GM12878 (cell line): Measurements from ENCODE around the gene UMAD1. TPM values are rescaled to one million over a fixed set of nuclear protein-coding genes. Genes with fewer than 3 reads are reported as not detected.

Experiments used
- ATAC-seq: fragments of 200-7000 bp; cut with Tn5 transposase; 3 replicates; pipeline ENCODE4 v1.9.1; 2020; ENCODE audit warnings: mild to moderate bottlenecking, moderate library complexity
- BruUV-seq: library from RNA; stranded (reverse); fragments of 400-500 nt; replicated peaks from 2 replicates; lab custom pipeline; 2021; lab: Mats Ljungman, UMichigan
- CTCF ChIA-PET: fragments of 300-600 bp; sonication (Branson Sonifier 250); formaldehyde crosslinking; extraction: SDS; loops from one replicate; lab custom pipeline; 2021; ENCODE audit warnings: inconsistent platforms; lab: Yijun Ruan, JAX
- POLR2A ChIA-PET: fragments of 350-600 bp; formaldehyde crosslinking; extraction: SDS; loops from one replicate; lab custom pipeline; 2021; ENCODE audit warnings: inconsistent platforms; lab: Charles Lee
- RAD21 ChIA-PET: fragments of 300-600 bp; sonication (Branson Sonifier 250); formaldehyde crosslinking; loops from one replicate; lab custom pipeline; 2023; ENCODE audit warnings: antibody characterized with exemption; ENCODE audit not compliant: unreplicated experiment; lab: Charles Lee
- SMC1A ChIA-PET: fragments of 300-600 bp; sonication (Branson Sonifier 250); formaldehyde crosslinking; loops from one replicate; lab custom pipeline; 2023; ENCODE audit not compliant: unreplicated experiment, uncharacterized antibody; lab: Charles Lee
- DNase-seq: peaks from one replicate; pipeline ENCODE4 v3.0.0-alpha.2; 2011; ENCODE audit warnings: low read depth, low spot score
- FAIRE-seq: peaks from 3 replicates; lab custom pipeline; 2011; peaks lifted over from hg19 to GRCh38; lab: Jason Lieb, UNC
- H2AFZ ChIP-seq: 2 replicates; pipeline ENCODE4 v1.6.0; 2011; ENCODE audit warnings: low read depth, low read length, control low read depth; ENCODE audit not compliant: control insufficient read depth
- H3K27ac ChIP-seq: 2 replicates; pipeline ENCODE4 v1.5.1; 2011; ENCODE audit warnings: control low read depth; ENCODE audit not compliant: control insufficient read depth, insufficient read depth
- H3K27me3 ChIP-seq, 2 experiments: replicated peaks in 1 of 2; 2 replicates each; pipeline versions ENCODE4 v1.6.0 to v1.6.1; 2011; ENCODE audit warnings: low read length in 1 of 2; ENCODE audit not compliant: control insufficient read depth in 2 of 2, insufficient read depth in 2 of 2
- H3K36me3 ChIP-seq, 2 experiments: 2 replicates each; pipeline ENCODE4 v1.5.1; 2011; ENCODE audit warnings: low read length in 1 of 2; ENCODE audit not compliant: control insufficient read depth in 2 of 2, insufficient read depth in 2 of 2
- H3K4me1 ChIP-seq: 2 replicates; pipeline ENCODE4 v1.6.1; 2011; ENCODE audit warnings: mild to moderate bottlenecking, low read length, moderate library complexity, mixed read lengths; ENCODE audit not compliant: control insufficient read depth, insufficient read depth
- H3K4me2 ChIP-seq: 2 replicates; pipeline ENCODE4 v1.6.0; 2011; ENCODE audit warnings: control low read depth; ENCODE audit not compliant: control insufficient read depth, insufficient read depth
- H3K4me3 ChIP-seq: fragments of 200-600 bp; sonication (generic); 2 replicates; pipeline ENCODE4 v1.5.1; 2016
- H3K79me2 ChIP-seq: 2 replicates; pipeline ENCODE4 v1.6.0; 2011; ENCODE audit warnings: low read length; ENCODE audit not compliant: control insufficient read depth, insufficient read depth
- H3K9ac ChIP-seq: 2 replicates; pipeline ENCODE4 v1.8.0; 2011; ENCODE audit warnings: low read length, control low read depth, mixed read lengths; ENCODE audit not compliant: control insufficient read depth, insufficient read depth
- H3K9me3 ChIP-seq: replicated peaks from 3 replicates; pipeline ENCODE4 v1.5.1; 2011; ENCODE audit warnings: mild to moderate bottlenecking, low read length; ENCODE audit not compliant: control insufficient read depth, insufficient read depth
- H4K20me1 ChIP-seq: 2 replicates; pipeline ENCODE4 v1.6.0; 2011; ENCODE audit not compliant: control insufficient read depth, insufficient read depth
- CBFB ChIP-seq: IDR thresholded peaks from 2 replicates; pipeline ENCODE4 v1.6.1; 2016; ENCODE audit warnings: antibody characterized with exemption, low read depth
- MEF2B ChIP-seq: fragments of 450-650 bp; IDR thresholded peaks from 2 replicates; pipeline ENCODE4 v1.6.1; 2018; ENCODE audit warnings: mild to moderate bottlenecking, moderate library complexity; ENCODE audit not compliant: partially characterized antibody, poor library complexity, severe bottlenecking
- MTA2 ChIP-seq: fragments of 450-650 bp; IDR thresholded peaks from 2 replicates; pipeline ENCODE4 v1.6.1; 2016; ENCODE audit warnings: low read depth, mild to moderate bottlenecking, moderate library complexity
- MTA3 ChIP-seq: IDR thresholded peaks from 2 replicates; pipeline ENCODE4 v1.6.1; 2012; ENCODE audit warnings: low read length, inconsistent platforms, borderline replicate concordance
- MXI1 ChIP-seq: fragments of 150-350 bp; IDR thresholded peaks from 2 replicates; pipeline ENCODE4 v1.6.1; 2011; ENCODE audit warnings: low read depth, mild to moderate bottlenecking, inconsistent platforms, low read length, improper control_type of control experiment
- NRF1 ChIP-seq: conservative IDR thresholded peaks from 2 replicates; pipeline ENCODE4 v1.6.1; 2011; ENCODE audit warnings: mild to moderate bottlenecking, low read depth, low read length, improper control_type of control experiment
- STAT1 ChIP-seq: fragments of 450-650 bp; conservative IDR thresholded peaks from 2 replicates; pipeline ENCODE4 v1.6.1; 2014; ENCODE audit warnings: antibody characterized with exemption, mild to moderate bottlenecking
- TCF12 ChIP-seq: IDR thresholded peaks from 2 replicates; pipeline ENCODE4 v1.6.1; 2011; ENCODE audit warnings: low read depth, mild to moderate bottlenecking, low read length
- WRNIP1 ChIP-seq: IDR thresholded peaks from 2 replicates; pipeline ENCODE4 v1.6.1; 2011; ENCODE audit warnings: low read depth, low read length, improper control_type of control experiment, borderline replicate concordance
- ZNF384 ChIP-seq: IDR thresholded peaks from 2 replicates; pipeline ENCODE4 v1.6.1; 2012; ENCODE audit warnings: low read depth, mild to moderate bottlenecking, low read length, improper control_type of control experiment, borderline replicate concordance
- WGBS: methylation state at CpG from one replicate; pipeline ENCODE4 v1.1.6; 2016; ENCODE audit warnings: low lambda C conversion rate; ENCODE audit not compliant: insufficient replicate concordance, insufficient coverage; ENCODE audit errors: missing lambda C conversion rate; 5-methylcytosine and 5-hydroxymethylcytosine counted together
- in situ Hi-C: fragments of 300-500 bp; cut with MboI; formaldehyde crosslinking; loops from 9 replicates; pipeline ENCODE4 v1.14.3; 2018; ENCODE audit warnings: mixed read lengths
- intact Hi-C: fragments of 100-400 bp; cut with micrococcal nuclease; formaldehyde crosslinking; loops from one replicate; pipeline ENCODE4 v1.14.2; 2022; ENCODE audit not compliant: unreplicated experiment
- polyA plus RNA-seq, 11 experiments: library from polyadenylated mRNA; depleted of rRNA in 4 of 11; unstranded in 6 of 11; stranded (reverse) in 5 of 11; fragments of >200 nt; fragmentation: Nextera tagmentation in 4 of 11; fragmentation: Illumina TruSeq in 1 of 11; extraction: Ambion mirVana in 4 of 11; extraction: Trizol in 1 of 11; gene quantifications; 1 replicate in 1 of 11; 2 replicates in 10 of 11; pipeline versions ENCODE4 v1.2.1 to v1.2.3, GENCODE V29; 2011 to 2016; ENCODE audit warnings: inconsistent platforms in 2 of 11, missing spikeins in 2 of 11, low read depth in 1 of 11
- total RNA-seq, 4 experiments: library from RNA; depleted of rRNA in 3 of 4; stranded (reverse); fragments of >200 nt in 3 of 4; fragmentation: Illumina TruSeq in 1 of 4; extraction: Trizol in 1 of 4; gene quantifications; 2 replicates each; pipeline versions ENCODE4 v1.2.1 to v1.2.3, GENCODE V29; 2013 to 2021
- TF ChIP-seq, protein P1 (sequence below): fragments of 450-650 bp; formaldehyde crosslinking; IDR thresholded peaks from 2 replicates; pipeline ENCODE4 v1.4.0; 2020; ENCODE audit warnings: mild to moderate bottlenecking, moderate library complexity
- TF ChIP-seq, protein P2 (sequence below): fragments of 450-650 bp; IDR thresholded peaks from 2 replicates; pipeline ENCODE4 v1.6.1; 2016; ENCODE audit warnings: mild to moderate bottlenecking, moderate library complexity, borderline replicate concordance
- TF ChIP-seq, protein P3 (sequence below): fragments of 450-650 bp; IDR thresholded peaks from 2 replicates; pipeline ENCODE4 v1.6.1; 2017; ENCODE audit warnings: mild to moderate bottlenecking, low read depth, inconsistent platforms; ENCODE audit not compliant: poor library complexity, severe bottlenecking

Gene UMAD1
- total and polyA plus RNA-seq, 10 of the 15 experiments (the other 5 are each of a cell fraction or from before 2014, with no cell fraction given): 6.0 to 28.6 (median 9.3) TPM

DNA sequence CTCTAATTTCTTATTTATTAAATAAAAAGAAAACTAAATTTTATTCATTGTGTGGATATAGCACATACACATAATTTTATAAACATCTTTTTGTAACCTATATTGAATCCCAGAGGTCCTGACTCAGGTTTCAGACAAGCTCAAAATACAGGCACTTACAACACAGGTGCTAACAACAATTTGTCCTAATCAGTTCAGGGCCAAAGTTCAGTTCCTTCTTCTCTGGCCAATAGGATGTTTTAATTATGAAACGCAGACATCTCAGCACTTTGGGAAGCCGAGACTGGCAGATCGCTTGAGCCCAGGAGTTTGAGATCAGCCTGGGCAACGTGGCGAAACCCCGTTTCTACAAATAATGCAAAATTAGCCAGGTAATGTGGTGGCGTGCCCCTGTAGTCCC is 62.9 kb downstream of the UMAD1 start:
- CTCF ChIA-PET: interaction anchor here (0.5 to 1.7 kb wide), 2 partner anchors 57 to 325 kb away, joined by 3 to 4 read pairs; no protein-coding TSS in a partner anchor
- intact Hi-C loops (no loop called here), in situ Hi-C loops (no loop called here)
- Histone ChIP-seq H3K4me2 (no peak overlapping the region), H2AFZ (no peak overlapping the region), H3K27ac (no peak overlapping the region), H3K4me3 (no peak overlapping the region), H3K4me1 (peaks cover 24% of the 10 kb centered on the region), H3K9ac (no peak overlapping the region), H3K36me3 (no peaks in the 10 kb centered on the region), H4K20me1 (no peaks in the 10 kb centered on the region), H3K9me3 (no peaks in the 10 kb centered on the region; the same call in 2 of the 3 replicates), H3K79me2 (no peaks in the 10 kb centered on the region), H3K27me3 (no peaks in the 10 kb centered on the region)
- POLR2A ChIA-PET: interaction anchor here (2.9 kb wide), 1 partner anchor 10 kb away, joined by 14 read pairs; no protein-coding TSS in a partner anchor
- DNase-seq (no peak), FAIRE-seq (no peak), ATAC-seq (no peak)
- RAD21 ChIA-PET: interaction anchor here (0.6 to 3.0 kb wide), 4 partner anchors 12 to 429 kb away, joined by 3 to 11 read pairs (median 3); no protein-coding TSS in a partner anchor
- SMC1A ChIA-PET: interaction anchor here (1.0 to 6.6 kb wide), 11 partner anchors 11 to 57 kb away, joined by 3 to 42 read pairs (median 6); no protein-coding TSS in a partner anchor
- no TSS peak for BruUV-seq
- WGBS: 98% methylated on average over 7 of the region's 7 CpGs
- TF ChIP-seq MTA2 (no peak), MEF2B (no peak), TCF12 (no peak), MXI1 (no peak), NRF1 (no peak), WRNIP1 (no peak), CBFB (no peak), STAT1 (no peak), ZNF384 (no peak), MTA3 (no peak)
- TF ChIP-seq, protein P1, sequence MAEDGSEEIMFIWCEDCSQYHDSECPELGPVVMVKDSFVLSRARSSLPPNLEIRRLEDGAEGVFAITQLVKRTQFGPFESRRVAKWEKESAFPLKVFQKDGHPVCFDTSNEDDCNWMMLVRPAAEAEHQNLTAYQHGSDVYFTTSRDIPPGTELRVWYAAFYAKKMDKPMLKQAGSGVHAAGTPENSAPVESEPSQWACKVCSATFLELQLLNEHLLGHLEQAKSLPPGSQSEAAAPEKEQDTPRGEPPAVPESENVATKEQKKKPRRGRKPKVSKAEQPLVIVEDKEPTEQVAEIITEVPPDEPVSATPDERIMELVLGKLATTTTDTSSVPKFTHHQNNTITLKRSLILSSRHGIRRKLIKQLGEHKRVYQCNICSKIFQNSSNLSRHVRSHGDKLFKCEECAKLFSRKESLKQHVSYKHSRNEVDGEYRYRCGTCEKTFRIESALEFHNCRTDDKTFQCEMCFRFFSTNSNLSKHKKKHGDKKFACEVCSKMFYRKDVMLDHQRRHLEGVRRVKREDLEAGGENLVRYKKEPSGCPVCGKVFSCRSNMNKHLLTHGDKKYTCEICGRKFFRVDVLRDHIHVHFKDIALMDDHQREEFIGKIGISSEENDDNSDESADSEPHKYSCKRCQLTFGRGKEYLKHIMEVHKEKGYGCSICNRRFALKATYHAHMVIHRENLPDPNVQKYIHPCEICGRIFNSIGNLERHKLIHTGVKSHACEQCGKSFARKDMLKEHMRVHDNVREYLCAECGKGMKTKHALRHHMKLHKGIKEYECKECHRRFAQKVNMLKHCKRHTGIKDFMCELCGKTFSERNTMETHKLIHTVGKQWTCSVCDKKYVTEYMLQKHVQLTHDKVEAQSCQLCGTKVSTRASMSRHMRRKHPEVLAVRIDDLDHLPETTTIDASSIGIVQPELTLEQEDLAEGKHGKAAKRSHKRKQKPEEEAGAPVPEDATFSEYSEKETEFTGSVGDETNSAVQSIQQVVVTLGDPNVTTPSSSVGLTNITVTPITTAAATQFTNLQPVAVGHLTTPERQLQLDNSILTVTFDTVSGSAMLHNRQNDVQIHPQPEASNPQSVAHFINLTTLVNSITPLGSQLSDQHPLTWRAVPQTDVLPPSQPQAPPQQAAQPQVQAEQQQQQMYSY (CRISPR knock-in tag): no peak
- TF ChIP-seq, protein P2, sequence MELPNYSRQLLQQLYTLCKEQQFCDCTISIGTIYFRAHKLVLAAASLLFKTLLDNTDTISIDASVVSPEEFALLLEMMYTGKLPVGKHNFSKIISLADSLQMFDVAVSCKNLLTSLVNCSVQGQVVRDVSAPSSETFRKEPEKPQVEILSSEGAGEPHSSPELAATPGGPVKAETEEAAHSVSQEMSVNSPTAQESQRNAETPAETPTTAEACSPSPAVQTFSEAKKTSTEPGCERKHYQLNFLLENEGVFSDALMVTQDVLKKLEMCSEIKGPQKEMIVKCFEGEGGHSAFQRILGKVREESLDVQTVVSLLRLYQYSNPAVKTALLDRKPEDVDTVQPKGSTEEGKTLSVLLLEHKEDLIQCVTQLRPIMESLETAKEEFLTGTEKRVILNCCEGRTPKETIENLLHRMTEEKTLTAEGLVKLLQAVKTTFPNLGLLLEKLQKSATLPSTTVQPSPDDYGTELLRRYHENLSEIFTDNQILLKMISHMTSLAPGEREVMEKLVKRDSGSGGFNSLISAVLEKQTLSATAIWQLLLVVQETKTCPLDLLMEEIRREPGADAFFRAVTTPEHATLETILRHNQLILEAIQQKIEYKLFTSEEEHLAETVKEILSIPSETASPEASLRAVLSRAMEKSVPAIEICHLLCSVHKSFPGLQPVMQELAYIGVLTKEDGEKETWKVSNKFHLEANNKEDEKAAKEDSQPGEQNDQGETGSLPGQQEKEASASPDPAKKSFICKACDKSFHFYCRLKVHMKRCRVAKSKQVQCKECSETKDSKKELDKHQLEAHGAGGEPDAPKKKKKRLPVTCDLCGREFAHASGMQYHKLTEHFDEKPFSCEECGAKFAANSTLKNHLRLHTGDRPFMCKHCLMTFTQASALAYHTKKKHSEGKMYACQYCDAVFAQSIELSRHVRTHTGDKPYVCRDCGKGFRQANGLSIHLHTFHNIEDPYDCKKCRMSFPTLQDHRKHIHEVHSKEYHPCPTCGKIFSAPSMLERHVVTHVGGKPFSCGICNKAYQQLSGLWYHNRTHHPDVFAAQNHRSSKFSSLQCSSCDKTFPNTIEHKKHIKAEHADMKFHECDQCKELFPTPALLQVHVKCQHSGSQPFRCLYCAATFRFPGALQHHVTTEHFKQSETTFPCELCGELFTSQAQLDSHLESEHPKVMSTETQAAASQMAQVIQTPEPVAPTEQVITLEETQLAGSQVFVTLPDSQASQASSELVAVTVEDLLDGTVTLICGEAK: no peak
- TF ChIP-seq, protein P3, sequence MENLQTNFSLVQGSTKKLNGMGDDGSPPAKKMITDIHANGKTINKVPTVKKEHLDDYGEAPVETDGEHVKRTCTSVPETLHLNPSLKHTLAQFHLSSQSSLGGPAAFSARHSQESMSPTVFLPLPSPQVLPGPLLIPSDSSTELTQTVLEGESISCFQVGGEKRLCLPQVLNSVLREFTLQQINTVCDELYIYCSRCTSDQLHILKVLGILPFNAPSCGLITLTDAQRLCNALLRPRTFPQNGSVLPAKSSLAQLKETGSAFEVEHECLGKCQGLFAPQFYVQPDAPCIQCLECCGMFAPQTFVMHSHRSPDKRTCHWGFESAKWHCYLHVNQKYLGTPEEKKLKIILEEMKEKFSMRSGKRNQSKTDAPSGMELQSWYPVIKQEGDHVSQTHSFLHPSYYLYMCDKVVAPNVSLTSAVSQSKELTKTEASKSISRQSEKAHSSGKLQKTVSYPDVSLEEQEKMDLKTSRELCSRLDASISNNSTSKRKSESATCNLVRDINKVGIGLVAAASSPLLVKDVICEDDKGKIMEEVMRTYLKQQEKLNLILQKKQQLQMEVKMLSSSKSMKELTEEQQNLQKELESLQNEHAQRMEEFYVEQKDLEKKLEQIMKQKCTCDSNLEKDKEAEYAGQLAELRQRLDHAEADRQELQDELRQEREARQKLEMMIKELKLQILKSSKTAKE: no peak
